GM20000 (cell line): Measurements from ENCODE around the gene VTI1A.

Source experiments
- DNase-seq: peaks from one replicate; pipeline ENCODE4 v3.0.0; 2012; ENCODE audit warnings: low spot score
- CTCF ChIP-seq: IDR thresholded peaks from 2 replicates; pipeline ENCODE4 v1.5.1; 2012; ENCODE audit warnings: mild to moderate bottlenecking, control low read depth; ENCODE audit errors: extremely low read depth, missing control alignments

Gene VTI1A

GRCh38 chr10:112792487-112793201 lies 345.6 kb downstream of the VTI1A start:
- DNase-seq: no peak
- TF ChIP-seq CTCF: no peak

GRCh38 chr10:112793202-112793921 lies 346.3 kb downstream of the VTI1A start:
- TF ChIP-seq CTCF: no peak
- DNase-seq: no peak

DNA sequence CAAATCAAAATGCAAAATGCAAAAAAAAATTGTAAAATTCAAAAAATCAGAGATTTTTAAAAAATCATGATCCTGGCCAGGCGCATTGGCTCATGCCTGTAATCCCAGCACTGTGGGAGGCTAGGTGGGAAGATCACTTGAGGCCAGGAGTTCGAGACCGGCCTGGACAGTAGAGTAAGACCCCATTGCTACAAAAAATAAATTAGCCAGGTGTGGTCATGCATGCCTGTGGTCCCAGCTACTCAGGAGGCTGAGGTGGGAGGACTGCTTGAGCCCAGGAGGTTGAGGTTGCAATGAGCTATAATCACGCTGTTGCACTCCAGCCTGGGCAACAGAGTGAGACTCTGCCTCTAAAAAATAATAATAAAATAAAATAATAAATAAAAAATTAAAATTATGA lies 347.2 kb downstream of the VTI1A start:
- no peak for TF ChIP-seq CTCF
- no peak for DNase-seq

DNA sequence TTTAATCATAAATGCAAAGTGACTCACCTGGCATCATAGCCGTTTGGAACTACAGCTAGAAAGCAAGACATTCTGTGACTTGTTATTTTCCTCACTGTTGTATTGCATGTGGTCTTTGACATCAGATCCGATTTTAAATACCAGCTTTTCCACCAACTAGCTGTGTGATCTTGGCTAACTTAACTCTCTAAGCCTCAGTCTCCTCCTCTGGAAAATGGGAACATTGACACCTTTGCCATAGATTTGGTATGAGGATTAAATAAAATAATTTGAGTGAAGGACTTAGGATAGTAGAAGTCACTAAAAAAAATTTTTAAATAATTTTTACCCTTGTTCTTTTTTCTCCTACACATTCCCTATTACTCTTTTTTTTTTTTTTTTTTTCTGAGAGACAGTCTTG lies 348.1 kb downstream of the VTI1A start:
- no peak for TF ChIP-seq CTCF
- DNase-seq: no peak

DNA sequence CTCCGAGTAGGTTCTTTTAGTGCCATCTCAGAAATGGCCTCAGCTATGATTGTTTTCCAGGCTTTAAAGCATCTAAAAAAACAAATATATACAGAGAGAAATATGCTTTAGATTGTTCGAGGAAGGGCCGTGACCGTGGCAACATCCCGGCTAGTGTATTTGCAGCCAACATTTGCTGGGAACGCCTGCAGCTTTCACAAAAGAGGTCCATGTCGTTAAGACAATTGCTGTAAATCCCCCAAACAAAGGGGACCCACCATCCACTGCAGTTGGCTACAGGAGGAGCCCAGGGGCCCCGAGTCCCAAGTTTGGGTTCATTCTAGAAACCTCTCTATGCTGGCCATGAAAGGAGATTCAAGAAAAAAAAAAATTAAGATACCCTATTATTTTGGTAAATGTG lies 350.2 kb downstream of the VTI1A start:
- no peak for DNase-seq
- TF ChIP-seq CTCF: no peak

DNA sequence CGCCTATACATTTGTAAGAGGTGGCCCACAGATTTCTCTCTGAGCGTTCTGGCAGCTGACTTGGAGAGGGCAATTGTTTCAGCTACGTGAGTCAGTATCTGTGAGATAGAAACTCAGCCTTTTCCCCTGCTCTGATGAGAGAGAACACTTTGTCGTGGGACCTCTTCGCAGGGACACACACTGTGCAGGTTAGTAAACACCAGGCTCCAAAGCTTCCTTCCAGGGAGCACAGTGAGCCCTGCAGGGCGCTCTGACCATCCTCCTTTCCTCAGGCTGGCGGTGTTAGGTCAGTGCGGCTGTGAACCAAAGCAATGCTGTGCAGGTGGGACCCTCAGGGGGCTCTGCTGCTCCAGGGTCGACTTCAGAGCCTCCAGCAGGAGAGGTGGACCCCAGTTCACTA lies 350.8 kb downstream of the VTI1A start:
- no peak for DNase-seq
- TF ChIP-seq CTCF: no peak

DNA sequence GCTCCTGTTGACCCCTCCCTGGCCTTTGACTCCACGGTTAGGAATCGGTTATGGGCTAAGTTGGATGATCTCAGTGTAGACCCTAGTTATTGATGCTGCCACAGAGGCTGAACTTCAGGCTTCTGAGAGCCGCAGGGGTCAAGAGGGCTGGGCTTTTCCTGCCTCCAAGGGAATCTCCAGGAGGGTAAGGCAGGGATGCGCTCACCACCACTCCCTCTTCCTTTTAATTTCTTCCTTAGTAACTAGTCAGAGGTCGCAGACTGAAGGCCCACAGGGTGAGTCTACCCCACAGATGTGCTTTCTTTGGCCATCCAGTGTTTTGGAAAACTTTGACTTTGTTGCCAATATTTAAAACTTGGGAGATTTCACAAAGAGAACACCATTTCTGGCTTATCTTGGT lies 352.0 kb downstream of the VTI1A start:
- no peak for TF ChIP-seq CTCF
- no peak for DNase-seq
